ENCODE measurements around the gene EIF3B. TPM values are rescaled to one million over a fixed set of nuclear protein-coding genes. Genes with fewer than 3 reads are reported as not detected.

EIF3B gene
- total RNA-seq, 6 experiments from 2014 or later = 175 to 207 (median 180) TPM

DNA sequence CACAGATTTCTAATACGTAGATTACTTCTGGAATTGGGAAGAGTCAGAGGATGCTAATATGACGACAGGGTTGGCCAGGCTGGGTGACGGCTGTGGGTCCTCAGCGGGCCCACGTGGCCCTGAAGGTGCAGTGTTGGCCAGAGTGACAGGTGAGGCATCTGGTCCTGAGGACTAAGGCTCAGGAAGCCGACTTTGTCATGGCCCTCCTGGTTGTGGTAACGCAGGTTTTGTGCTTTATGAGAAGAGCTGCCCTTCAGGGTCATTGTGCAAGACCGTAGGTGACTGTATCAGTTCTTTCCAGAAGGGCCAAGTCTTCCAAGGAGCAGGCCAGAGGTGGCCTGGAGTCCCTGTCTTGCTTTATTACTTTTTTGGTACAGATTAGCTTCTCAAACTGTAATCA lies 2.5 kb downstream of the EIF3B start:
- peak overlapping the region; percentile 25 for H3K27ac Mint-ChIP-seq
- TF ChIP-seq, protein P1, sequence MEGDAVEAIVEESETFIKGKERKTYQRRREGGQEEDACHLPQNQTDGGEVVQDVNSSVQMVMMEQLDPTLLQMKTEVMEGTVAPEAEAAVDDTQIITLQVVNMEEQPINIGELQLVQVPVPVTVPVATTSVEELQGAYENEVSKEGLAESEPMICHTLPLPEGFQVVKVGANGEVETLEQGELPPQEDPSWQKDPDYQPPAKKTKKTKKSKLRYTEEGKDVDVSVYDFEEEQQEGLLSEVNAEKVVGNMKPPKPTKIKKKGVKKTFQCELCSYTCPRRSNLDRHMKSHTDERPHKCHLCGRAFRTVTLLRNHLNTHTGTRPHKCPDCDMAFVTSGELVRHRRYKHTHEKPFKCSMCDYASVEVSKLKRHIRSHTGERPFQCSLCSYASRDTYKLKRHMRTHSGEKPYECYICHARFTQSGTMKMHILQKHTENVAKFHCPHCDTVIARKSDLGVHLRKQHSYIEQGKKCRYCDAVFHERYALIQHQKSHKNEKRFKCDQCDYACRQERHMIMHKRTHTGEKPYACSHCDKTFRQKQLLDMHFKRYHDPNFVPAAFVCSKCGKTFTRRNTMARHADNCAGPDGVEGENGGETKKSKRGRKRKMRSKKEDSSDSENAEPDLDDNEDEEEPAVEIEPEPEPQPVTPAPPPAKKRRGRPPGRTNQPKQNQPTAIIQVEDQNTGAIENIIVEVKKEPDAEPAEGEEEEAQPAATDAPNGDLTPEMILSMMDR (IDR thresholded peaks at IDR 0.05) = no peak
- H3K36me3 Mint-ChIP-seq (ENCODE audit: low read depth) = peaks cover 25% of the 10 kb centered on the region
- H3K9me3 Mint-ChIP-seq = no peaks in the 10 kb centered on the region
- peaks cover 32% of the 10 kb centered on the region for H3K4me1 Mint-ChIP-seq (ENCODE audit: low read depth)
- peak overlapping the region; percentile 96 for H3K4me3 Mint-ChIP-seq
- peaks cover 2% of the 10 kb centered on the region; the same call in 1 of the 2 replicates for H3K27me3 Mint-ChIP-seq (ENCODE audit: insufficient read depth)
- no peak for DNase-seq

DNA sequence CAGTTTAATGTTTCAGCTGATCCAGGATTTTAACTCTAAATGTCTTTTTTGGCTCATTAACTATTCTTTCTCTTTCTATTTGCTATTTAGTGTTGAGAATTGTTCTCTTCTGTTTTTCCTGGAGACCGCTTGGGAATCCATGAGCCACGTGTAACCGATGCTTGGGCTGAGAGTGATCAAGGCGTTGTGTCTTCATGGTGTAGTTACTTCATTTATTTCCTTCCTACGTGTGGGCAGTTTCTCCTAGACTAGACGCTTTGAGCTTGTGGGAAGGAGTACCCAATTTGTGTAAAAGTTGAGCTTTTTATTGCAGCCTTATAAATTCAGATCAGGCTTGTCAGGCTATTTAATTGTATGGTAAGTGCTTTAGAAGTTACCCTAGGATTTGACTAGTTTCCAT lies 2.9 kb downstream of the EIF3B start:
- Mint-ChIP-seq H3K27me3 (ENCODE audit: insufficient read depth) (peaks cover 2% of the 10 kb centered on the region; the same call in 1 of the 2 replicates), H3K36me3 (ENCODE audit: low read depth) (peaks cover 26% of the 10 kb centered on the region), H3K9me3 (no peaks in the 10 kb centered on the region), H3K4me3 (peak overlapping the region; percentile 96), H3K4me1 (ENCODE audit: low read depth) (peaks cover 32% of the 10 kb centered on the region), H3K27ac (peak overlapping the region; percentile 25)
- no peak for DNase-seq
- TF ChIP-seq, protein P1 (IDR thresholded peaks at IDR 0.05) = no peak

DNA sequence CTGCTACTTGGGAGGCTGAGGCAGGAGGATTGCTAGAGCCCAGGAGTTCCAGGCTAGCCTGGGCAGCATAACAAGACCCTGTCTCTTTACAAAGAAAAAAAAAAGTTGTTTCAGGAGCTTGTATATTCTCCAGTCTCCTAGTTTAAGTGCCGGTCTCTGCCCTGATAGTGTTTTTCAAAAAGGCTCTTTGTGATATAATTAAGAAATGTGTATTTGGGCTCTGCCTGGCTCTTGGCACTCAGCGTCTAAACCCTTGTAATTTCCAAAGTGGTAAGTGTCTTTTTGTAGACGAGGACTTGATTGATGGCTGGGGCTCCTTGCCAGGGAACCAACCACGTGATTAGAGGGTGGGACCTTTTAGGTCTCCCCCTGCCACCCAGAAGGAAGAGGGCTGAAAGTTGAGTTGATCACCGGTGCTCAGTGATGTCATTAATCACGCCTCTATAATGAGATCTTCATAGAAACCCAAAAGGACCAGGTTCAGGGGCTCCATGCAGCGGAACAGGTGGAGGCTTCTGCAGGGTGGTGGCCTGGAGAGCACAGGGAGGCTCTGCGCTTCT lies 4.4 kb downstream of the EIF3B start:
- TF ChIP-seq, protein P1 (IDR thresholded peaks at IDR 0.05) = no peak
- peaks cover 32% of the 10 kb centered on the region for H3K4me1 Mint-ChIP-seq (ENCODE audit: low read depth)
- no peaks in the 10 kb centered on the region for H3K9me3 Mint-ChIP-seq
- DNase-seq = no peak
- H3K27ac Mint-ChIP-seq = peak overlapping the region; percentile 49
- no peaks in the 10 kb centered on the region for H3K27me3 Mint-ChIP-seq (ENCODE audit: insufficient read depth)
- no peak overlapping the region for H3K4me3 Mint-ChIP-seq
- peaks cover 26% of the 10 kb centered on the region for H3K36me3 Mint-ChIP-seq (ENCODE audit: low read depth)

DNA sequence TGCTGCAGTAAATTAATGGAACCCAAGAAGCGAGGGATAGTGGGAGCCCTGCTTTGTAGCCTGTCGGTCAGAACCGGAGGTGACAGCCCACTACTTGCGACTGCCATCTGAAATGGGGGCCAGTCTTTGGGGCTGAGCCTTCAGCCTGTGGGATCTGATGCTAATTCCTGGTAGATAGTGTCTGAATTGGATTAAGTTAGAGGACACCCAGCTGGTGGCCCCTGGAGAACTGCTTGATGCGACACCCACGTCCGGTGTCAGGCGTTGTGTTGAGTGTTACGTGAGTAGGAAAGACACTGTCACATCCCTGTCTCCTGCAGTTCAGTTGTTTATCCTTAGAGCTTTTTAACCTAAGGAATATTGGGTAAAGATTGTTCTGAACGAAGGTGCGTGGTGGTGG lies 5.0 kb downstream of the EIF3B start:
- TF ChIP-seq, protein P1 (IDR thresholded peaks at IDR 0.05) = no peak
- no peaks in the 10 kb centered on the region for H3K27me3 Mint-ChIP-seq (ENCODE audit: insufficient read depth)
- no peaks in the 10 kb centered on the region for H3K9me3 Mint-ChIP-seq
- H3K36me3 Mint-ChIP-seq (ENCODE audit: low read depth) = peaks cover 31% of the 10 kb centered on the region
- H3K4me3 Mint-ChIP-seq = no peak overlapping the region
- H3K27ac Mint-ChIP-seq = no peak overlapping the region
- peaks cover 32% of the 10 kb centered on the region for H3K4me1 Mint-ChIP-seq (ENCODE audit: low read depth)
- DNase-seq = no peak

DNA sequence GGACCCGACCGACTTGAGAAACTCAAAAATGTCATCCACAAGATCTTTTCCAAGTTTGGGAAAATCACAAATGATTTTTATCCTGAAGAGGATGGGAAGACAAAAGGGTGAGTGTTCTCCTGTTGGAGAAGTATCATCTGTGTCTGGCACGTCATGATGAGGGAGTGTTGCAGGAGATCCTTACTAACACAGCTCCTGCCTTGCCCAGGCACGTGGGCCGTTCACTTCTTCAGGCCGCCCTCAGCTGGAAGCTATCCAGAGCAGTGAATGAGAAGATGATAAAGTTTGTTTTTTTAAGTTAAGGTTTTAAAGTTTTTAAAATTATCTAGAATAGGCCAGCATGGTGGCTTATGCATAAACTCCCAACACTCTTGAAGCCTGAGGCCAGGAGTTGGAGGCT lies 6.2 kb downstream of the EIF3B start:
- Mint-ChIP-seq H3K27ac (no peak overlapping the region), H3K27me3 (ENCODE audit: insufficient read depth) (no peaks in the 10 kb centered on the region; the same call in 1 of the 2 replicates)
- no peak for DNase-seq

More for the DNA sequence above, 6.2 kb downstream of the EIF3B start:
- no peaks in the 10 kb centered on the region for H3K9me3 Mint-ChIP-seq
- H3K4me1 Mint-ChIP-seq (ENCODE audit: low read depth) = peaks cover 32% of the 10 kb centered on the region
- no peak overlapping the region for H3K4me3 Mint-ChIP-seq
- peaks cover 34% of the 10 kb centered on the region for H3K36me3 Mint-ChIP-seq (ENCODE audit: low read depth)
- TF ChIP-seq, protein P1 (IDR thresholded peaks at IDR 0.05) = no peak

Data from HFFc6 (cell line).